ENCODE data around the gene AMBRA1. TPM values are rescaled to one million over a fixed set of nuclear protein-coding genes. Genes with fewer than 3 reads are reported as not detected.
A peak's percentile ranks its signal among the peaks of the same experiment; 100 is the strongest.
"Not testable (repeated sequence)": the region's sequence is repeated elsewhere in the genome, so short reads cannot be mapped to it uniquely, and the experiment has no call there.

Gene AMBRA1
- total RNA-seq, 1 donor = 29.1 TPM

DNA sequence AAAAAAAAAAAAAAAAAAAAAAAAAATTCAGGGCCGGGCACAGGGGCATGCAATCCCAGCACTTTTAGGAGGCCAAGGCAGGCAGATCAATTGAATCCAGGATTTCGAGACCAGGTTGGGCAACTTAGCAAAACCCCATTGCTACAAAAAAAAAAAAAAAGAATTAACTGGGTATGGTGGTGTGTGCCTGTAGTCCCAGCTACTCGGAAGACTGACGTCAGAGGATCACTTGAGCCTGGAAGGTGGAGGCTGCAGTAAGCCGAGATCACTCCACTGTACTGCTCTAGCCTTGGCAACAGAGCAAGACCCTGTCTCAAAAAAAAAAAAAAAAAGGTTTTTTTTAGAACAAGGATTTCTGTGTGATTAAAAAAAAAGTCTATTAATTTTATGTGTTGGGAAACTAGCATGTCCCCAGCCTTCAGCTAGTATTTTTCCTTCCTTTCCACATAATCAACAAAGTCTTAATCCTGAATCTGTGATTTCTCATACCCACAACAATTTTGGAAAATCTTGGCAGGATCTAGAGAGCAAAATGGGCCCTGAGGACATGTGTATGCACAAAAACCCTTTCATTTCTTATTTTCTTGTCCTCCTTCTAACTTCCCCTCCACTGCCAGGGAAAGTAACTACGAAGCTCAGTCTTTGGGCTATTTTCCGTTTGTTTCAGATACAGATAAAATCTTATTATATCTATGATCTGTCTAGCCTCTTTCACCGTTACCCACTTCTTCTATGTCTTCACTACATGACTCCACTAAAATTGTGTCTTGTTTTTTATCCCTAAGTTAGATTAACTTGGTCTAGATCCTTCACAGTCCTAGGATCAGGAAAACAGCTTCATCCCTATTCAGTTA lies 5.7 kb upstream of the AMBRA1 start:
- Histone ChIP-seq H3K4me3 (ENCODE audit: low read length) (no peak overlapping the region), H3K27me3 (ENCODE audit: insufficient read depth, low read length) (no peaks in the 10 kb centered on the region), H3K9me3 (ENCODE audit: low read depth, low read length) (no peaks in the 10 kb centered on the region), H3K4me1 (ENCODE audit: insufficient read depth, low read length) (no peaks in the 10 kb centered on the region)

DNA sequence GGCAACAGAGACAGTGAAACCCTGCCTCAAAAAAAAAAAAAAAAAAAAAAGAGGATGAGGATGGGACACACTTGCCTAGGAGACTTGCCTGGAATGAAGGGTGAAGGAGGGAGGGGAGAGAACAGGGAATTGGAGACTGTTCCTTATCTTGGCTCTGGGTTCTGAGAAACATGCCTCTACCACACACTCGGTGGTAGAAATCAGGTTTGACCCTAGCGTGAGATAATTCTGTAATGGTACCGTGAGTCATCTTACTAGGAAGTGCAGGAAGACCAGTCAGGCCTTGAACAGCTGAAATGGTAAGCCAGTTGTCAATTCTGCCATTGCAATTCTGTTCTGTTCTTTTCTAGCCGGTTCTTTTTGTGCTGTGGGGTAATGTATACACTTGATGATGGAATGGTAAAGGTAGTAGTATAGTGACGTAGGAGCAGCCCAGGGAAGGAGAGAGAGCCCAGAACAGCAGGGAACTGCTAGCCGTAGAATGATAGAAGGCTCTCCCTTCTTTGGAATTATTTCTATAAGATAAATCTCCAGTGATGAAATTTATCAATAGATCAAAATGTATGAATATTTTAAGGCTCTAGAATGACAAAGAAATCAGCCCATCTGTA lies 3.9 kb upstream of the AMBRA1 start:
- Histone ChIP-seq H3K4me1 (ENCODE audit: insufficient read depth, low read length) (peaks cover 14% of the 10 kb centered on the region), H3K4me3 (ENCODE audit: low read length) (no peak overlapping the region), H3K27me3 (ENCODE audit: insufficient read depth, low read length) (no peaks in the 10 kb centered on the region), H3K9me3 (ENCODE audit: low read depth, low read length) (no peaks in the 10 kb centered on the region)

DNA sequence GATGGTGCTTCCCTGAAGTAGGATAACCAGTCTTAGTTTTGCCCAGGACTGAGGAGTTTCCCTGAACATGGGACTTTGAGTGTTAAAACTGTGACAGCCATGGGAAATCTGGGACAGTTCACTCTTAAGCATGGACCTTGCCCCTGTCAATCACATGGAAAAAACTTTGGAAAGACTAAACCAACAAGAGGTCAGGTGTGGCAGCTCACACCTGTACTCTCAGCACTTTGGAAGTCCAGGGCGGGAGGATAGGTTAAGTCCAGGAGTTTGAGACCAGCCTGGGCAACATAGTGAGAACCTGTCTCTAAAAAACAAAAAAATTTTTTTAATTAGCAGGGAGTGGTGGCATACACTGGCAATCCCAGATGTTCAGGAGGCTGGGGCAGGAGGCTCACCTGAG lies 3.3 kb upstream of the AMBRA1 start:
- Histone ChIP-seq H3K27me3 (ENCODE audit: insufficient read depth, low read length) (no peaks in the 10 kb centered on the region), H3K4me1 (ENCODE audit: insufficient read depth, low read length) (peaks cover 20% of the 10 kb centered on the region), H3K9me3 (ENCODE audit: low read depth, low read length) (no peaks in the 10 kb centered on the region), H3K4me3 (ENCODE audit: low read length) (no peak overlapping the region)

DNA sequence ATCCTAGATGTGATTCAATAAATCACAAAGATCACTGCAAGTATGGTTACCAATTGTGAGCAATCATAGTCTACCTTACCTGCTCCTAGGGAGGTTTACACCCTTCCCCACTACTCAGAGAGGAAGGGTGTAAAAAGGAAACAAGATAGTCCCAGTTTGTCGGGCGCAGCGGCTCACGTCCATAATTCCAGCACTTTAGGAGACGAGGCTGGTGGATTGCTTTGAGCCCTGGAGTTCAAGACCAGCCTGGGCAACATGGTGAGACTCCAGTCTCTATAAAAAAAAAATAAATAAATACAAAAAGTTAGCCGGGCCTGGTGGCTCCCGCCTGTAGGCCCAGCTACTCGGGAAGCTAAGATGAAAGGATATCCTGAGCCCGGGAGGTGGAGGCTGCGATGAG lies 962 bp upstream of the AMBRA1 start:
- Histone ChIP-seq H3K4me1 (ENCODE audit: insufficient read depth, low read length) (peaks cover 32% of the 10 kb centered on the region), H3K27me3 (ENCODE audit: insufficient read depth, low read length) (no peaks in the 10 kb centered on the region), H3K4me3 (ENCODE audit: low read length) (no peak overlapping the region), H3K9me3 (ENCODE audit: low read depth, low read length) (no peaks in the 10 kb centered on the region)

DNA sequence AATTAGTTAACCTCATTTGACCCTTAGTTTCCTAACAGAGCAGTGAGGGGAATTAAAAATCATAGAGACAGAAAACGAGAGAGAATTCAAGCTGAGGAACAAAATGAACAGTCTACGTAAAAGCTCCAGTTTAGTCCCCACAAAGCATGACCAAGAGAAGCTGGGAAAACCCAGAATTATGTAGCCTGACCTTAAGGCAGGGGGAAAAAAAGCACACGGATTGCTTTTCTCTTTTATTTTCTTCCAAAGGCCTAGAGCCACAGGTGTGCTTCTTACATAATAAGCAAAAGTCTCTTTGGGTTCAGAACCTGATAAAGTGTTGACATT lies 514 bp upstream of the AMBRA1 start:
- Histone ChIP-seq H3K4me1 (ENCODE audit: insufficient read depth, low read length) (peaks cover 32% of the 10 kb centered on the region), H3K4me3 (ENCODE audit: low read length) (peak overlapping the region; percentile 92), H3K27me3 (ENCODE audit: insufficient read depth, low read length) (no peaks in the 10 kb centered on the region), H3K9me3 (ENCODE audit: low read depth, low read length) (no peaks in the 10 kb centered on the region)

DNA sequence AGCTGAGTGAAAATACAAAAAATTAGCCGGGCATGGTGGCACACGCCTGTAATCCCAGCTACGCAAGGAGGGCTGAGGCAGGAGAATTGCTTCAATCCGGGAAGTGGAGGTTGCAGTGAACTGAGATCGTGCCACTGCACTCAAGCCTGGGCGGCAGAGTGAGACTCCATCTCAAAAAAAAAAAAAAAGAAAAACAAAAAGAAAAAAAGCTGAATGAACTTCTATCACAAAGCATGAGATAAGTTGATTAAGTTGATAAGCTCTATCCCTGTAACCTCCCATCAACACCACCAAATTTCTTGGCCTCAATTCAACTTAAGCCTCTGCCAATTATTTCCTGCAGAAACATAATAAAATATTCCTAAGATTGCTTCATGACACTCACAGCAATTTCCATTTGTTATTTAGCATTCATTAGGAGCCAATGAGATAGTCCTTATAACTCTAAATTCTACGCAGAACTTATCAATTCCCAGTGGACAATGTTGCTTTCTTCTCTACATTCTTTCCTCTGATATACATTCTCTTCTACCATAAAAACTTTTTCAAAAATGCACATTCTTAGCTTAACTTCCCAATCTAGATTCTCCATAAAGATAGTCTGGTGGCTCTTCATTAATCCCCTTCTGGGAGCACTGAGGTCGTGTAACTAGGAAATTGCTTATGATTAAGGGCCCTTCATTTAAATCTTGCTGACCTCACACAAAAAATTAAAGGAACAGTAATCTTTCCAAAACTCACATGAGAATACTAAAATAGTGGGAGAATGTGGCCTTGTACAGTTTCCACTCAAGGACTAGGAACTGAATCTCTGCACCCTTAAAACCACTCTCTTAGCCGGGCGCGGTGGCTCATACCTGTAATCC lies 2.9 kb downstream of the AMBRA1 start:
- Histone ChIP-seq H3K4me3 (ENCODE audit: low read length) (no peak overlapping the region), H3K4me1 (ENCODE audit: insufficient read depth, low read length) (peaks cover 32% of the 10 kb centered on the region), H3K27me3 (ENCODE audit: insufficient read depth, low read length) (no peaks in the 10 kb centered on the region), H3K9me3 (ENCODE audit: low read depth, low read length) (no peaks in the 10 kb centered on the region)

DNA sequence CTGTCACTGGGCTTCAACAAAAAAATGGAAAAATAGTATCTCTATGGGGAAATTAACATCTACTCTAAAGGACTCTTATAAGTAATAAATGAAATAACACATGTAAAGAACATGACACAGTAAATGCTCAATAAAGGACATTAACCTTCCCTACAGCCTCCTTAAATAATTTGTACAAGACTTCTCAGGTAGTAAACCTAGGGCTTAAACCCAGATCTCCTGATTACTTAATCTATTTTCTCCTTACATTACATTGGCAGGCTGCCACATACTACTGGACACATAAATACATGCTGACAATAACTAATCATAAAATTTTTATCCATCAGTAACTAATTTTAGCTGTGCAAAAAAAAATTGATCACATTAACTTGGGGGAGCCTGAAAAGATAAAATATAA lies 4.9 kb downstream of the AMBRA1 start:
- Histone ChIP-seq H3K27me3 (ENCODE audit: insufficient read depth, low read length) (no peaks in the 10 kb centered on the region), H3K9me3 (ENCODE audit: low read depth, low read length) (no peaks in the 10 kb centered on the region), H3K4me3 (ENCODE audit: low read length) (no peak overlapping the region), H3K4me1 (ENCODE audit: insufficient read depth, low read length) (peaks cover 26% of the 10 kb centered on the region)

DNA sequence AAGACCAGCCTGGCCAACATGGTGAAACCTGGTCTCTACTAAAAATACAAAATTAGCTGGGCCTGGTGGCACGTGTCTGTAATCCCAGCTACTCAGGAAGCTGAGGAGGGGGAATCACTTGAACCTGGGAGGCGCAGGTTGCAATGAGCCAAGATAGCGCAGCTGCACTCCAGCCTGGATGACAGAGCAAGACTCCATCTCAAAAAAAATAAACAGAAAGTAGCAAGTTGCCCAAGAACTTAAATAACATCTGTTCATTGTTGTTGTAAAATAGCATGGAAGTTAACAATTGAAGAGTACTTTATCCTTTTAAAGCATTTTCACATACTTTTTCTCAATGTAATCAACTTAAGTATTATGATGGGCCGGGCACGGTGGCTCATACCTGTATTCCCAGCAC lies 5.7 kb downstream of the AMBRA1 start:
- H3K27me3 ChIP-seq (ENCODE audit: insufficient read depth, low read length) = no peaks in the 10 kb centered on the region
- H3K4me3 ChIP-seq (ENCODE audit: low read length) = no peak overlapping the region
- peaks cover 22% of the 10 kb centered on the region for H3K4me1 ChIP-seq (ENCODE audit: insufficient read depth, low read length)
- H3K9me3 ChIP-seq (ENCODE audit: low read depth, low read length) = no peaks in the 10 kb centered on the region

DNA sequence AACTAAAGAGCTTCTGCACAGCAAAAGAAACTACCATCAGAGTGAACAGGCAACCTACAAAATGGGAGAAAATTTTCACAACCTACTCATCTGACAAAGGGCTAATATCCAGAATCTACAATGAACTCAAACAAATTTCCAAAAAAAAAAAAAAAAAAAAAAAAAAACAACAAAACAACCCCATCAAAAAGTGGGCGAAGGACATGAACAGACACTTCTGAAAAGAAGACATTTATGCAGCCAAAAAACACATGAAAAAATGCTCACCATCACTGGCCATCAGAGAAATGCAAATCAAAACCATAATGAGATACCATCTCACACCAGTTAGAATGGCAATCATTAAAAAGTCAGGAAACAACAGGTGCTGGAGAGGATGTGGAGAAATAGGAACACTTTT lies 10.3 kb downstream of the AMBRA1 start:
- H3K9me3 ChIP-seq (ENCODE audit: low read depth, low read length); H3K4me1 ChIP-seq (ENCODE audit: insufficient read depth, low read length); H3K27me3 ChIP-seq (ENCODE audit: insufficient read depth, low read length); H3K4me3 ChIP-seq (ENCODE audit: low read length): not testable (repeated sequence)

DNA sequence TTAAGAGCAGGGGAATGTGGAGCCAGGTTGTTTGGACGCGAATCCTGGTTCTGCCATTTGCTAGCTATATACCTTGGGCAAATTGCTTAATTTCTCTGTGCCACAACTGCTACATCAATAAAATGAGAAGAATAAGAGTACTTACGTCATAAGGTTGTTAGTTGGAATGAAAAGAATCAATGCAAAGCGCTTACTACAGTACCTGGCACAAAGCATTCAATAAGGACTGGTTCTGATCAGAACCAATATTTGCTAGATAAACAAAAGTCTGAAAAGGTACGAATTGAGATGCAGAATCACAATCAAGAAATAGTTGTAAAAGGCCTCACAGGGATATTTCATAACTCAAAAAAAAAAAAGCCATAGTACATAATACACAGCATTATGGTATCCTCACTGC lies 11.2 kb downstream of the AMBRA1 start:
- no peaks in the 10 kb centered on the region for H3K27me3 ChIP-seq (ENCODE audit: insufficient read depth, low read length)
- no peak overlapping the region for H3K4me3 ChIP-seq (ENCODE audit: low read length)
- no peaks in the 10 kb centered on the region for H3K9me3 ChIP-seq (ENCODE audit: low read depth, low read length)
- H3K4me1 ChIP-seq (ENCODE audit: insufficient read depth, low read length) = no peaks in the 10 kb centered on the region

DNA sequence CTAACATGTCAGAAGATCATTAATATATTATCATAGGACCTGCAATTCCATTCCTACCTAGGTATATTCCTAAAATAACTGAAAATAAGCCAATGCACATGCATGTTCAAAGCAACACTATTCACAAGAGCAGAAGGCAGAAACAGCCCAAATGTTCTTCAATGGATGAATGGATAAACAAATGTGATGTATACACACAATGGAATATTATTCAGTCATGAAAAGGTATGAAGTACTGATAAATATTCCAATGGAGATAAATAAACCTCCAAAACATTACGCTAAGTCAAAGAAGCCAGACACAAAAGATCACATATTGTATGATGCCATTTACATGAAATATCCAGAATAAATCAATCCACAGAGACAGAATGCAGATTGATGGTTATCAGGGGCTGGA lies 16.8 kb downstream of the AMBRA1 start:
- H3K27me3 ChIP-seq (ENCODE audit: insufficient read depth, low read length) = no peaks in the 10 kb centered on the region
- no peaks in the 10 kb centered on the region for H3K4me1 ChIP-seq (ENCODE audit: insufficient read depth, low read length)
- H3K4me3 ChIP-seq (ENCODE audit: low read length) = no peak overlapping the region
- no peaks in the 10 kb centered on the region for H3K9me3 ChIP-seq (ENCODE audit: low read depth, low read length)

DNA sequence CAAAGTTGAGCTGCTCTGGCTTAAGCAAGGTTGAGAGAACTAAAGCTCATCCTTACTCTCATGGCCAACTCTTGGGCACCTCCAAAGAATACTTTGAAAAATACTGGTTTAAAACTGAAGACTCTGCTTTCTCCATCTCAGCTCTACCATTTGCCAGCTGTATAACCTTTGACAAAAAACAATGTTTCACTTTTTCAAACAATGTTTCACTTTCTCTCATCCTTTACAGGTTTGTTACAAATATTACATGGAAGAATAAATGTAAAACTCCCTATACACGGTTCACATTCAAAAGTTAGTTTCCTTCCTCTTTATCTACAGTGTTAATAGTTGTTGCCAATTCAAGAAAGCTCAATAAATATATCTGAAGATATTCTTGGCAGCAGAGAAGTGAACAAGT lies 19.2 kb downstream of the AMBRA1 start:
- peaks cover 4% of the 10 kb centered on the region for H3K4me1 ChIP-seq (ENCODE audit: insufficient read depth, low read length)

DNA sequence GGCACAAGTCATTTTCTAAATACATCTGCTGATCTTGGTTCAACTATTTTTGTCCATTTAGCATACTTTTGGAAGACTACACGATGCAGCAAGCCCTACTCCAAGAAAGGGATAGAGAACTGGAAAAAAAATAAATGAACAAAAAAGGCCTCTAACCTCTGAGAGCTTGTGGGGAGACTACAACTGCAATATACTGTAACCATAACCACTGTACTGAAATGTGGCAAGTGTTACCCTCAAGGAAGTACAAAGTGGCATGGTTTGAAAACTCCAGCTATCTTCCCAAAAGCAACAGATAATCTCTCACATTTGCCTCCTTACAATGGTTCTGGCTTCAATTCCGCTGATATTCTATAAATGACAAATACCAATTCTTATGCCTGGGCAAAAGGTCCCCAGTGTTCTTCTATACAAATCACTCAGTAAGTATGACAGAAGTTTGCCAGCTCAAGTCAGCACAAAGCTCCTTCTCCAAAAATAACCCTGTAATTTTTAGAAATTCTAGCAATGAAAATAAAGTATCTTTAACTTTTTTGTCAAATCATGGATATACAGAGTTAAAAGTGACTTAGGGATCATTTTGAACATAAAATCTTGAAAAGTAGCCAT lies 22.9 kb downstream of the AMBRA1 start:
- Histone ChIP-seq H3K4me1 (ENCODE audit: insufficient read depth, low read length) (peaks cover 4% of the 10 kb centered on the region), H3K4me3 (ENCODE audit: low read length) (no peak overlapping the region), H3K9me3 (ENCODE audit: low read depth, low read length) (no peaks in the 10 kb centered on the region), H3K27me3 (ENCODE audit: insufficient read depth, low read length) (no peaks in the 10 kb centered on the region)

More for the DNA sequence above, 19.2 kb downstream of the AMBRA1 start:
- Histone ChIP-seq H3K9me3 (ENCODE audit: low read depth, low read length) (no peaks in the 10 kb centered on the region), H3K27me3 (ENCODE audit: insufficient read depth, low read length) (no peaks in the 10 kb centered on the region), H3K4me3 (ENCODE audit: low read length) (no peak overlapping the region)

DNA sequence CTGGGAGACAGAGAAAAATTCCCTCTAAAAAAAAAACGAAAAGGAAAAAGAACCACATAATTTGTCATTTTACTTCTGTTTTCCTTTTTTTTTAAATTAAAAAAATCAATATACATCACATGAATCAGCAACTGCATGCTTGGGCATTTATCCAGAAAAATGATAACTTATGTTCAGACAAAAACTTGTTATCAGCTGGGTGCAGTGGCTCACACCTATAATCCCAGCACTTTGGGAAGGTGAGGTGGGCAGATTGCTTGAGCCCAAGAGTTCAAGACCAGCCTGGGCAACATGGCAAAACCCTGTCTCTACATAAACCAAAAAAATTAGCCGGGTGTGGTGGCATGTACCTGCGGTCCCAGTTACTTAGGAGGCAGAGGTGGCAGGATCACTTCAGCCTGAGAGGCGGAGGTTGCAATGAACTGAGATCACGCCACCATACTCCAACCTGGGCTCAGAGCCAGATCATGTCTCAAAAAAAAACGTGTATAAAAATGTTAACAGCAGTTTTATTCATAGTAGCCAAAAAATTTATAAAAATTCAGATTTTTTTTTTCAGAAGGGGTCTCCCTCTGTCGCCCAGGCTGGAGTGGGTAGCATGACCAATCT lies 28.5 kb downstream of the AMBRA1 start:
- Histone ChIP-seq H3K27me3 (ENCODE audit: insufficient read depth, low read length) (no peaks in the 10 kb centered on the region), H3K9me3 (ENCODE audit: low read depth, low read length) (no peaks in the 10 kb centered on the region), H3K4me3 (ENCODE audit: low read length) (no peak overlapping the region), H3K4me1 (ENCODE audit: insufficient read depth, low read length) (peaks cover 19% of the 10 kb centered on the region)

DNA sequence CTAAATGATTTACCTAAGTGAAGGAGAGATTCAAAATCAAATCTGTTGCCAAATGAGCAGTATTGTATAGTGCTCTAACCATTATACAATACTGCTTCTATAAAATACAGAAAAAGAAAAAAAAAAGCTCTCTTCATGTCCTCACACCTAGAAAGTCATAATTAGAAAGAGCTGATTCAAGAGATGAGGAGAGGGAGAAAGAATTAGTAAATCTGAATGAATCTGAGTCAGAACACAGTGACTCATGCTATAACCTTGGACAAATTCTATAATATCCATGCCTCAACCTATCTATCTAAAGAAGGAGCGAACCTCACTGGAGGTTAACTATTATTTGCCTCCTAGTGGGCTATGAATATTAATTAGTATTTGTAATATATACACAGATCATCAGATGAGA lies 29.4 kb downstream of the AMBRA1 start:
- H3K27me3 ChIP-seq (ENCODE audit: insufficient read depth, low read length) = no peaks in the 10 kb centered on the region
- no peak overlapping the region for H3K4me3 ChIP-seq (ENCODE audit: low read length)
- H3K4me1 ChIP-seq (ENCODE audit: insufficient read depth, low read length) = peaks cover 23% of the 10 kb centered on the region
- no peaks in the 10 kb centered on the region for H3K9me3 ChIP-seq (ENCODE audit: low read depth, low read length)
